H1 (cell line): Measurements from ENCODE around the gene PPY. TPM values are rescaled to one million over a fixed set of nuclear protein-coding genes. Genes with fewer than 3 reads are reported as not detected.

Experiments
- CTCF ChIA-PET: fragments of 300-600 bp; sonication (Branson Sonifier 250); formaldehyde crosslinking; loops from one replicate; lab custom pipeline; 2021; ENCODE audit not compliant: partially characterized antibody; lab: Charles Lee
- POLR2A ChIA-PET: fragments of 300-600 bp; sonication (Branson Sonifier 250); formaldehyde crosslinking; loops from one replicate; lab custom pipeline; 2021; ENCODE audit warnings: inconsistent platforms; ENCODE audit not compliant: partially characterized antibody; lab: Charles Lee
- DNase-seq, 2 experiments: peaks; one replicate each; pipeline versions ENCODE4 v3.0.0 to v3.0.0-alpha.2; 2010 to 2022; ENCODE audit warnings: low spot score in 2 of 2, low read depth in 1 of 2, mixed read lengths in 1 of 2
- FAIRE-seq: peaks from 2 replicates; lab custom pipeline; 2011; peaks lifted over from hg19 to GRCh38; lab: Jason Lieb, UNC
- H2AFZ ChIP-seq: 2 replicates; pipeline ENCODE4 v1.8.1; 2012; ENCODE audit warnings: low read length, inconsistent platforms
- H2AK5ac ChIP-seq: 2 replicates; pipeline ENCODE4 v1.6.1; 2013; ENCODE audit warnings: low read depth, low read length
- H2BK120ac ChIP-seq: replicated peaks from 2 replicates; pipeline ENCODE3; 2013; ENCODE audit warnings: low read depth, low read length, inconsistent platforms
- H2BK12ac ChIP-seq: 2 replicates; pipeline ENCODE4 v1.6.1; 2013; ENCODE audit warnings: low read depth, low read length
- H2BK15ac ChIP-seq: 2 replicates; pipeline ENCODE4 v1.6.1; 2013; ENCODE audit warnings: low read length
- H2BK20ac ChIP-seq: 2 replicates; pipeline ENCODE4 v1.6.1; 2013; ENCODE audit warnings: low read length
- H2BK5ac ChIP-seq: 2 replicates; pipeline ENCODE4 v1.6.1; 2013; ENCODE audit warnings: low read depth, low read length
- H3K14ac ChIP-seq: 2 replicates; pipeline ENCODE4 v1.6.1; 2013; ENCODE audit warnings: inconsistent platforms; ENCODE audit not compliant: insufficient read length
- H3K18ac ChIP-seq: 2 replicates; pipeline ENCODE4 v1.6.1; 2013; ENCODE audit warnings: low read length; ENCODE audit errors: extremely low read depth
- H3K23ac ChIP-seq: 2 replicates; pipeline ENCODE4 v1.6.1; 2013; ENCODE audit warnings: inconsistent platforms; ENCODE audit not compliant: insufficient read length
- H3K23me2 ChIP-seq: 2 replicates; pipeline ENCODE4 v1.6.1; 2013; ENCODE audit warnings: low read depth, low read length
- H3K27ac ChIP-seq: 2 replicates; pipeline ENCODE4 v1.6.1; 2011; ENCODE audit warnings: low read depth, low read length, inconsistent platforms
- H3K27me3 ChIP-seq, 4 experiments: replicated peaks in 1 of 4; 1 replicate in 1 of 4; 2 replicates in 3 of 4; pipeline versions ENCODE4 v1.6.1 to v1.8.1; 2011 to 2013; ENCODE audit warnings: low read length in 3 of 4, mild to moderate bottlenecking in 3 of 4, inconsistent platforms in 2 of 4, mixed read lengths in 2 of 4, moderate library complexity in 1 of 4; ENCODE audit not compliant: control insufficient read depth in 3 of 4, insufficient read depth in 3 of 4; ENCODE audit errors: extremely low read depth in 1 of 4
- H3K36me3 ChIP-seq, 4 experiments: 2 replicates each; pipeline versions ENCODE4 v1.6.1 to v1.8.1; 2011 to 2013; ENCODE audit warnings: mild to moderate bottlenecking in 4 of 4, low read length in 3 of 4, moderate library complexity in 2 of 4, control low read depth in 1 of 4, inconsistent platforms in 1 of 4; ENCODE audit not compliant: insufficient read depth in 4 of 4, control insufficient read depth in 2 of 4
- H3K4ac ChIP-seq: replicated peaks from 2 replicates; pipeline ENCODE3; 2013; ENCODE audit warnings: low read length, low read depth, mixed read lengths, inconsistent platforms; ENCODE audit not compliant: insufficient read length
- H3K4me1 ChIP-seq, 4 experiments: replicated peaks in 1 of 4; 1 replicate in 1 of 4; 2 replicates in 3 of 4; pipeline versions ENCODE4 v1.6.1 to v1.8.1; 2011 to 2013; ENCODE audit warnings: low read length in 3 of 4, inconsistent platforms in 2 of 4, mixed read lengths in 1 of 4; ENCODE audit not compliant: insufficient read depth in 4 of 4, control insufficient read depth in 3 of 4
- H3K4me2 ChIP-seq, 2 experiments: 2 replicates each; pipeline versions ENCODE4 v1.6.1 to v1.8.1; 2011 to 2013; ENCODE audit warnings: low read depth in 2 of 2, low read length in 2 of 2, control low read depth in 1 of 2, inconsistent platforms in 1 of 2, mild to moderate bottlenecking in 1 of 2; ENCODE audit not compliant: insufficient read depth in 1 of 2
- H3K4me3 ChIP-seq, 4 experiments: fragments of 200-600, 300-600 bp in 1 of 4; sonication (generic), shearing (Covaris generic), sonication (Bioruptor Twin) in 1 of 4; 2 replicates each; pipeline versions ENCODE4 v1.5.1 to v1.8.1; 2011 to 2016; ENCODE audit warnings: low read length in 4 of 4, low read depth in 3 of 4, control low read depth in 2 of 4, inconsistent platforms in 2 of 4, mild to moderate bottlenecking in 2 of 4, mixed read lengths in 1 of 4, moderate library complexity in 1 of 4; ENCODE audit not compliant: insufficient read depth in 2 of 4; ENCODE audit errors: extremely low read depth in 1 of 4
- H3K56ac ChIP-seq: replicated peaks from 2 replicates; pipeline ENCODE3; 2013; ENCODE audit warnings: low read depth, mild to moderate bottlenecking, mixed read lengths, low read length, inconsistent platforms; ENCODE audit not compliant: insufficient read length
- H3K79me1 ChIP-seq: 2 replicates; pipeline ENCODE4 v1.6.1; 2013; ENCODE audit warnings: low read depth, low read length, control low read depth
- H3K79me2 ChIP-seq, 2 experiments: 2 replicates each; pipeline versions ENCODE4 v1.6.1 to v1.8.1; 2012 to 2013; ENCODE audit warnings: low read length in 2 of 2, mild to moderate bottlenecking in 2 of 2, inconsistent platforms in 1 of 2; ENCODE audit not compliant: insufficient read depth in 2 of 2, control insufficient read depth in 1 of 2
- H3K9ac ChIP-seq, 4 experiments: replicated peaks in 1 of 4; 1 replicate in 1 of 4; 2 replicates in 3 of 4; pipeline versions ENCODE4 v1.6.1 to v1.8.1; 2011 to 2013; ENCODE audit warnings: low read depth in 3 of 4, low read length in 3 of 4, control low read depth in 2 of 4, mild to moderate bottlenecking in 2 of 4, moderate library complexity in 2 of 4, inconsistent platforms in 1 of 4; ENCODE audit errors: extremely low read depth in 1 of 4
- H3K9me3 ChIP-seq, 2 experiments: 2 replicates each; pipeline versions ENCODE4 v1.6.1 to v1.8.1; 2012 to 2013; ENCODE audit warnings: mild to moderate bottlenecking in 2 of 2, moderate library complexity in 2 of 2, control low read depth in 1 of 2, inconsistent platforms in 1 of 2, low read depth in 1 of 2, low read length in 1 of 2, mixed read lengths in 1 of 2; ENCODE audit not compliant: insufficient read depth in 2 of 2
- H4K20me1 ChIP-seq, 2 experiments: replicated peaks in 1 of 2; 2 replicates each; pipeline versions ENCODE3 to v1.8.1; 2011 to 2013; ENCODE audit warnings: inconsistent platforms in 2 of 2, low read length in 2 of 2, mild to moderate bottlenecking in 1 of 2; ENCODE audit not compliant: insufficient read depth in 2 of 2, control insufficient read depth in 1 of 2
- H4K5ac ChIP-seq: 2 replicates; pipeline ENCODE4 v1.6.1; 2013; ENCODE audit warnings: low read length, low read depth, mixed read lengths, inconsistent platforms; ENCODE audit not compliant: insufficient read length
- H4K8ac ChIP-seq: 2 replicates; pipeline ENCODE4 v1.8.0; 2013; ENCODE audit warnings: mild to moderate bottlenecking, moderate library complexity, low read length, inconsistent platforms; ENCODE audit not compliant: insufficient read depth; ENCODE audit errors: extremely low read depth
- H4K91ac ChIP-seq: replicated peaks from 2 replicates; pipeline ENCODE3; 2013; ENCODE audit warnings: low read length, mixed read lengths, inconsistent platforms; ENCODE audit not compliant: insufficient read length
- BACH1 ChIP-seq: IDR thresholded peaks from 2 replicates; pipeline ENCODE4 v1.6.1; 2012; ENCODE audit warnings: low read length, improper control_type of control experiment
- BCL11A ChIP-seq, 2 experiments: IDR thresholded peaks; one replicate each; pipeline ENCODE4 v1.6.1; 2011; ENCODE audit warnings: low read depth in 2 of 2, low read length in 2 of 2, mild to moderate bottlenecking in 2 of 2
- CBX5 ChIP-seq: fragments of 300-800, 300-1000 bp; sonication (generic); IDR thresholded peaks from 2 replicates; pipeline ENCODE4 v1.7.1; 2016; ENCODE audit warnings: antibody characterized with exemption, low read length, low read depth
- EGR1 ChIP-seq: IDR thresholded peaks from 2 replicates; pipeline ENCODE4 v1.6.1; 2011; ENCODE audit warnings: low read depth, low read length, borderline replicate concordance
- NANOG ChIP-seq: IDR thresholded peaks from 2 replicates; pipeline ENCODE4 v1.6.1; 2011; ENCODE audit warnings: low read length, low read depth, mild to moderate bottlenecking, inconsistent platforms; ENCODE audit not compliant: insufficient read depth, poor library complexity, severe bottlenecking
- SAP30 ChIP-seq: fragments of 300-600 bp; sonication (generic); IDR thresholded peaks from 2 replicates; pipeline ENCODE4 v1.7.1; 2012; ENCODE audit warnings: low read length, moderate library complexity, mild to moderate bottlenecking, inconsistent platforms; ENCODE audit not compliant: insufficient read depth, insufficient replicate concordance
- SIN3A ChIP-seq, 2 experiments: IDR thresholded peaks in 1 of 2; conservative IDR thresholded peaks in 1 of 2; 2 replicates each; pipeline ENCODE4 v1.6.1; 2011 to 2012; ENCODE audit warnings: low read length in 2 of 2, improper control_type of control experiment in 1 of 2, low read depth in 1 of 2, mild to moderate bottlenecking in 1 of 2
- WGBS, 2 experiments: shearing (Covaris generic) in 1 of 2; methylation state at CpG; one replicate each; pipeline versions ENCODE4 v1.1.6 to v1.1.7; 2013 to 2015; ENCODE audit warnings: low lambda C conversion rate in 2 of 2, mixed read lengths in 2 of 2, inconsistent platforms in 1 of 2, low coverage in 1 of 2, missing lambda C conversion rate in 1 of 2; ENCODE audit not compliant: insufficient replicate concordance in 2 of 2, insufficient coverage in 1 of 2, insufficient read length in 1 of 2; ENCODE audit errors: extremely low coverage in 1 of 2, missing lambda C conversion rate in 1 of 2; 5-methylcytosine and 5-hydroxymethylcytosine counted together
- polyA plus RNA-seq, 7 experiments: library from polyadenylated mRNA; depleted of rRNA in 3 of 7; stranded (reverse) in 5 of 7; unstranded in 2 of 7; fragments of >200 nt in 5 of 7; fragments of 200-250 nt in 2 of 7; gene quantifications; 1 replicate in 5 of 7; 2 replicates in 1 of 7; 4 replicates in 1 of 7; pipeline versions ENCODE4 v1.2.1 to v1.2.3, GENCODE V29; 2011 to 2013; ENCODE audit warnings: missing spikeins in 2 of 7, mixed read lengths in 2 of 7
- total RNA-seq: library from RNA; stranded (reverse); fragmentation: NEBNext Ultra II Directional; extraction: Animal tissue kit (Norgen Biotek cat#: 25700); gene quantifications from 2 replicates; pipeline ENCODE4 v1.2.1, GENCODE V29; 2021

The PPY gene
- total and polyA plus RNA-seq, 2 of the 8 experiments (the other 6 are each of a cell fraction or from before 2014, with no cell fraction given) = 0.26 TPM; not detected in 1

DNA sequence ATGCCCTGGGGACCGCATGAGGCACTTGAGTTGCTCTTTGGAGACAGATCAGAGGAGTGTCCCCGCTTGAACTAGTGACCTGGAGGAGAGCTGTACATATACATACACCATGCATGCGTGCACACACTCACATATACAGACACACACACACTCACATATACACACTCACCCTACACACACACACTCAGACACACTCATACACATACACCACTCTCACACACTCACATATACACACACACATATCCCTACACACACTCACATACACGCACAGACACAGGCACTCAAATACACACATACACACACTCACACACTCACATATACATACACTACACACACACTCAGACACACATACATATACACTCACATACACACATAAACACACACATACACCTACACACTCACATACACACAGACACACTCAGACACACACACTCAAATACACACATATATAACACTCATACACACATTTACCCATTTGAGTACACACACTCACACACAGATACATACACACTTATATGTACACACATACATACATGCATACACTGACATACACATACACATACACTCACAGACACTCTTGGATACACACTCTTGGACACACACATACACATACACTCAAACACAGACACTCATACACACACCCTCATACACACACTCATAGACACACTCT is 29.5 kb downstream of the PPY start:
- Histone ChIP-seq H3K4me3 (no peak overlapping the region), H3K56ac (peak overlapping the region; percentile 91), H3K23ac (no peak overlapping the region), H3K4ac (no peak overlapping the region), H3K23me2 (peaks cover 10% of the 10 kb centered on the region), H3K27me3 (peaks cover 0 to 20% (median 15%) of the 10 kb centered on the region in 4 experiments; a peak in 6 of 7 replicates), H3K4me1 (peaks cover 4 to 9% (median 7%) of the 10 kb centered on the region in 4 experiments; a peak in 6 of 7 replicates), H4K20me1 (peaks cover 0 to 7% of the 10 kb centered on the region in 2 experiments), H3K36me3 (no peaks in the 10 kb centered on the region; a peak in 1 of 8 replicates), H3K4me2 (no peak overlapping the region), H3K18ac (no peak overlapping the region), H2BK120ac (no peak overlapping the region), H3K14ac (no peak overlapping the region), H3K9me3 (no peaks in the 10 kb centered on the region), H3K27ac (no peak overlapping the region), H4K8ac (no peak overlapping the region), H2BK15ac (peak overlapping the region; percentile 82; the same call in 1 of the 2 replicates), H4K91ac (no peak overlapping the region), H3K9ac (no peak overlapping the region), H4K5ac (no peak overlapping the region), H2BK5ac (no peak overlapping the region), H3K79me1 (no peaks in the 10 kb centered on the region), H2AK5ac (peak overlapping the region; percentile 82; the same call in 1 of the 2 replicates), H2AFZ (no peak overlapping the region), H2BK12ac (0 out of 2 replicates have a peak overlapping the region, but pooled peaks have one; percentile 39), H2BK20ac (peak overlapping the region; percentile 72; the same call in 1 of the 2 replicates), H3K79me2 (no peaks in the 10 kb centered on the region)
- TF ChIP-seq SAP30 (no peak), EGR1 (no peak), CBX5 (no peak), BACH1 (no peak), BCL11A (IDR thresholded peaks at IDR 0.05; ENCODE audit: low read depth in 2 of 2, low read length in 2 of 2) (no peak), NANOG (no peak), SIN3A (conservative IDR thresholded peaks at IDR 0.05 in 1 of 2, IDR thresholded peaks at IDR 0.05 in 1 of 2; ENCODE audit: low read depth in 1 of 2, low read length in 2 of 2) (no peak)
- DNase-seq (no peak), FAIRE-seq (no peak)
- CTCF ChIA-PET = interaction anchor here (1.0 to 25.8 kb wide), 7 partner anchors 11 to 85 kb away, joined by 3 to 403 read pairs (median 44); partner anchors contain the start of gene PPY
- POLR2A ChIA-PET = interaction anchor here (0.6 to 1.5 kb wide), 2 partner anchors 12 to 81 kb away, joined by 3 to 4 read pairs; no protein-coding TSS in a partner anchor
- WGBS, 2 experiments = 72% methylated on average over 4 of the region's 4 CpGs; no CpG with 5 or more reads in 1 of the 2 experiments
